ENCODE data around the gene RPH3AL.
"Not testable (repeated sequence)": the region's sequence is repeated elsewhere in the genome, so short reads cannot be mapped to it uniquely, and the experiment has no call there.

Gene RPH3AL

DNA sequence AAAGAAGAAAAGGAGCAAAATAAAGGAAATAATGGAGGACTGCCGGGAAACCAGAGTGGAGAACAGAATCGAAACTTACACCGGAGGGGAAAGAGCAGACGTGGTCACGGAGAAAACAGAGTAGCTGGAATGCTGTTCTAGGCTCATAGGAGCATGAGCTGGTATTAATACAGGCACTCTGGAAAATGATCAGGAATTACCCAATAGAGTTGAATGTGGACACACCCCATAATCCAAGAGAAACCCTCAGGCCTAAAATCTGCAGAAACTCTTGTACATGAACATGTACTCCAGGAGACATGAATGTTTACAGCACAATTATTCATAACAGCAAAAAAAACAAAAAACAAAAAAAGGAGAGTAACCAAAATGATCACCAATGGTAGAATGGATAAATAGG, 77.7 kb downstream of the RPH3AL start:
- Mint-ChIP-seq H3K4me1 (ENCODE audit: low read depth in 2 of 2) (no peaks in the 10 kb centered on the region), H3K4me3 (no peak overlapping the region), H3K27me3 (no peaks in the 10 kb centered on the region), H3K27ac (no peak overlapping the region), H3K36me3 (ENCODE audit: insufficient read depth) (peaks cover 1% of the 10 kb centered on the region), H3K9me3 (no peaks in the 10 kb centered on the region)
- ATAC-seq (replicated peaks), result no peak
- no peak for DNase-seq

DNA sequence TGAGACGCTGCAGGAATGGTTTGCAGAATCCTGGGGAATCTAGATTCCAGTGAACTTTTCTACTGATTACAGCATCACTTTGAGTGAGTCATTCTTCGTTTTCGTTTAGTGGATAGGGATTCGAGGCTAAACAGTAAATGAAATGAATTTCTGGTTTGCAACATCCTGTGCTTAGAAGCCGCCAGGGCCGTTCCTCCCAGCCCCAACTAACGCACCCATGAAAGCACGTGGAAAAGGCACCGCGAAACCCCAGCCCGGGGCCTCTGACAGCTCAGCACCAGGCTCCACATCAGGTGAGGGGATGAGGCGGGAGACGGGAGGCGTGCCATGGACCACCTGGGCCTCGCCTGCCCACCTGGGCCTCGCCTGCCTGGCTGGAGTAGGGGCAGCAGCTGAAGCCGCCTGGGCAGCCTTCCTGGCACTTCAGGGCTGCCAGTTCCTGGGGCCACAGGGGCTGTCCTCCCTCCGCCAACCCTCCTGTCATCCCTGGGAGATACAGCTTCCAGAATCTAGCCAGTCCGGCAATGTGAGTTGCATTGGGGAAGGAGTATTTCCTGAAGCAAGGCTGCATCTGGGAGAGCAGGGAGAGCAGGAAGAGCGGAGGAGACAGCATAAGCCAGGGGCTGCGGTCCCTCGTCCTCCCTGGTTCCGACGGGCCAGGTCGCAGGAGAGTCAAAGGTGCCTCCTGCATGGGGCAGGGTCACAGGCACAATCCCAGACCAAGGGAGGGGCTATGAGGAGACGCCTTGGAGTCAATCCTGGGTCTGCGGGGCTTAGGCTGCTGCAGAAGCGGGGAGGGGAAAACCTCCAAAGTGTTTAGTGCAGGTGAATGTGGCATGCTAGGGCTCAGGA, 78.4 kb downstream of the RPH3AL start:
- Mint-ChIP-seq H3K36me3 (ENCODE audit: insufficient read depth) (no peaks in the 10 kb centered on the region), H3K4me1 (ENCODE audit: low read depth in 2 of 2) (no peaks in the 10 kb centered on the region), H3K9me3 (no peaks in the 10 kb centered on the region), H3K27me3 (no peaks in the 10 kb centered on the region), H3K27ac (no peak overlapping the region), H3K4me3 (no peak overlapping the region)
- ATAC-seq (replicated peaks) (no peak), DNase-seq (no peak)

DNA sequence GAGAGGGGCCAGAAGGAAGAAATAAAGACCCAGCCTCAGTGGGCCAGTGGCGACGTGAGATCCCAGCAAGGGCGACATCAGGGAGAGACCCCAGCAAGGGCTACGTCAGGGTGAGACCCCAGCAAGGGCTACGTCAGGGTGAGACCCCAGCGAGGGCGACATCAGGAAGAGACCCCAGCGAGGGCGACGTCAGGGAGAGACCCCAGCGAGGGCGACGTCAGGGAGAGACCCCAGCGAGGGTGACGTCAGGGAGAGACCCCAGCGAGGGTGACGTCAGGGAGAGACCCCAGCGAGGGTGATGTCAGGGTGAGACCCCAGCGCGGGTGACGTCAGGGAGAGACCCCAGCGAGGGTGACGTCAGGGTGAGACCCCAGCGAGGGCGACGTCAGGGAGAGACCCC, 79.8 kb downstream of the RPH3AL start:
- not testable (repeated sequence) for ATAC-seq (replicated peaks); H3K27me3 Mint-ChIP-seq; DNase-seq; H3K4me3 Mint-ChIP-seq; H3K36me3 Mint-ChIP-seq (ENCODE audit: insufficient read depth); H3K9me3 Mint-ChIP-seq; H3K4me1 Mint-ChIP-seq (ENCODE audit: low read depth in 2 of 2); H3K27ac Mint-ChIP-seq

DNA sequence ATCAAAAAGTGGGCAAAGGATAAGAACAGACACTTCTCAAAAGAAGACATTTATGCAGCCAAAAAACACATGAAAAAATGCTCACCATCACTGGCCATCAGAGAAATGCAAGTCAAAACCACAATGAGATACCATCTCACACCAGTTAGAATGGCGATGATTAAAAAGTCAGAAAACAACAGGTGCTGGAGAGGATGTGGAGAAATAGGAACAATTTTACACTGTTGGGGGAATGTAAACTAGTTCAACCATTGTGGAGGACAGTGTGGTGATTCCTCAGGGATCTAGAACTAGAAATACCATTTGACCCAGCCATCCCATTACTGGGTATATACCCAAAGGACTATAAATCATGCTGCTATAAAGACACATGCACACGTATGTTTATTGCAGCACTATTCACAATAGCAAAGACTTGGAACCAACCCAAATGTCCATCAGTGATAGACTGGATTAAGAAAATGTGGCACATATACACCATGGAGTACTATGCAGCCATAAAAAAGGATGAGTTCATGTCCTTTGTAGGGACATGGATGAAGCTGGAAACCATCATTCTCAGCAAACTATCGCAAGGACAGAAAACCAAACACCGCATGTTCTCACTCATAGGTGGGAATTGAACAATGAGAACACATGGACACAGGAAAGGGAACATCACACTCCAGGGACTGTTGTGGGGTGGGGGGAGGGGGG, 80.5 kb downstream of the RPH3AL start:
- ATAC-seq (replicated peaks); DNase-seq; H3K9me3 Mint-ChIP-seq; H3K27me3 Mint-ChIP-seq; H3K27ac Mint-ChIP-seq; H3K4me3 Mint-ChIP-seq; H3K36me3 Mint-ChIP-seq (ENCODE audit: insufficient read depth); H3K4me1 Mint-ChIP-seq (ENCODE audit: low read depth in 2 of 2): not testable (repeated sequence)

DNA sequence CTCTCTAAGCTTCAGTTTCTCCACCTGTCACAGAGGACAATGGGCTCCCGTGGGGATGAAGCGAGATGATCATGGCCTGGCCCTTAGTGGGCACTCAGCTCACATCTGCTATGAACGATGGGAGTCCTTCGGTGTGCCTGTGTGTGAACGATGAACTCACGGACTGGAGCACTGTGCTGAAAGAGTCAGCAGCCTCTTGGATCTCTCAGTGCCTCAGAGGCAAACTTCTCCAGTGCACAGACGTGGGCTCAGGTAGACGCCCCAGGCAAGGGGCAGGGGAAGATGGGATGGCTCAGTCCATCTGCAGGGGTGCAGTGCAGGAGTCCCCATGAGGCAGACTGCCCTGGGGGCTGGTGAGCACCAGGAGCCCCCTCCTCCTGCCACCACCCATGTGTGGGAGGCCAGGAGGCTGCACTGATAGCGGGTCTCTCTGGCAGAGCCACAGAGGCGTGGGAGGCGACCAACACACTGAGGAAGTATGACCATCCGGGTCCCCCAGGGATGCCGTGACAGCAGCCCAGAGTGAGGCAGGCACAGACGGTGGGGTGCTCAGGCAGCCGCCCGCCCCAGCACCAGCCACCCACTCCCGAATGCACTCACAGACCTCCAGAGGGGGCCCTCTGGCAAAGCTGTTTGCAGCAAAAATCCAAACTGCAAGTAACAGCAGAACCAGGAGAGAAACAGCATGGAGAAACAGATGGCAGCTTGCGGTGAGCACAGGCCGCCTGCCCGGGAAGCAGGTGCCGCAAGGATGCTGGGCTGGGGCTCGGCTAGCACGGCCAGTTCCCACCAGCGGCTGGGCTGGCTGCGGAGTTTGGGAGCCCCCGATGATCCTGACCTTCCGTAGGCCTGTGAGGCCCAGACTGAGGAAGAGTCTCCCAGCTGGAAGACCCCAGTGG, 82.7 kb downstream of the RPH3AL start:
- Mint-ChIP-seq H3K27ac (no peak overlapping the region), H3K4me3 (no peak overlapping the region), H3K9me3 (no peaks in the 10 kb centered on the region), H3K36me3 (ENCODE audit: insufficient read depth) (no peaks in the 10 kb centered on the region), H3K4me1 (ENCODE audit: low read depth in 2 of 2) (no peaks in the 10 kb centered on the region), H3K27me3 (no peaks in the 10 kb centered on the region)
- ATAC-seq (replicated peaks), result no peak
- DNase-seq, result no peak

DNA sequence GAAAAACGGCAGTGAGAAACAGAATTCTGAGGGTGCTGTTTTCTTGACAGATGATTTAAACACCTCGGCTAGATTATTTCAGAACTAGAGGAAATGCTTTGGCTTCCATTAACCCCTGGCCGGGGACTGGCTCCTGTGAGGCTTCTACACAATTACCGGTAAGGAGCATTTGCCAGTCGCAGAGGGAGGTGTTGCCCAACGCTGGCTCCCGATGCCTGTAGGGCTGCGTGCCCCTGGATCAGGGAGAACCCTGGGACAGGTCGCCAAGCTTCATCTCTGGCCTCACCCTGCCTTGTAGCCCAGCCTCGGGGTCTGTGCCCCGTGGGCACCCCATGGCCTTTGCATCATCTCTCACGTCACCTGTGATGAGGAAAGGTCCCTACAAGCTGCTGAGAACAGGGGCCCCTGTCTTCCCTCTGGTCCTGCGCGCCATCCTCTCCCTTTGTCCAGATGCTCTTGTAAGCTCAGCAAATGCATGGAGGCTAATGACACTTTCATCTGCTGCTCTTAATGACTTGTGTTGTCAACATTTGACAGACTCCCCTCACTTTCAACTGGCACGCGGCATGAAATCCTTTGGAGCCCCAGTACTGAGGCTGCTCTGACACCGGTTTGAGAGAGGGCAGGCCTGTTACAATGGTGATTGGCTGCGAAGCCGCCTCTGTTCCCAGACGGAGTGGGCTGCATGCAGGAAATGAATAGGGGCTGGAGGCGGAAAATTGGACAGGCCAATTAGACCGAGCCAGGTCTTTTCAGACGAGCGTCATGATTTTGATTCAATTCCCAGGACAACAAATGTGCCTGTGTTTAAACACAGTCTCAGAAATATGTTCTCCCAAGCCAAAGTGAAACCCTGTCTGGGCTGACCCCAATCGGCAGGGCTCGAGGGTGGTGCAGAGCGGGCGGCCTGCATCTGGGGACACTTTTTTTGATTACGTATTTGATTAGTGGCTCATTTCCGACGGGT, 85.6 kb downstream of the RPH3AL start:
- Mint-ChIP-seq H3K36me3 (ENCODE audit: insufficient read depth) (no peaks in the 10 kb centered on the region), H3K9me3 (no peaks in the 10 kb centered on the region), H3K4me1 (ENCODE audit: low read depth in 2 of 2) (no peaks in the 10 kb centered on the region), H3K27ac (no peak overlapping the region), H3K4me3 (no peak overlapping the region), H3K27me3 (no peaks in the 10 kb centered on the region)
- no peak for DNase-seq
- no peak for ATAC-seq (replicated peaks)

DNA sequence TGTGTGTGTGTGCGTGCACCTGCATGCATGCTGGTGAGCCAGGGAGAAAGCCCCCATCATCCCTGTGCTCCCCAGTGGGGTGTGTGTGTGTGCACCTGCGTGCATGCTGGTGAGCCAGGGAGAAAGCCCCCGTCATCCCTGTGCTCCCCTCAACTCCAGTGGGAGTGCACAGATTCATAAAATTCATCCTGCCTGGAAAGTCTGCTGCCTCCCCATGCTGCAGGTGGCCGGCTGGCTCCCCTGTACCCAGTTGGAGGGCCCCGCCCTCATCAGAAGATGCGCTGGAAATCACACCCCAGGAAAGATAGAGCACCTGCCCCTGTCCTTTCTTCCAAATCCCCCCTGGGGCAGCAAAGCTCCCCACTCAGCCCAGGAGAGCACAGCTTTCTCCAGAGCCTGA, 86.4 kb downstream of the RPH3AL start:
- DNase-seq (no peak), ATAC-seq (replicated peaks) (no peak)
- no peaks in the 10 kb centered on the region for H3K4me1 Mint-ChIP-seq (ENCODE audit: low read depth in 2 of 2)
- no peaks in the 10 kb centered on the region for H3K27me3 Mint-ChIP-seq
- H3K27ac Mint-ChIP-seq, result no peak overlapping the region
- no peaks in the 10 kb centered on the region for H3K36me3 Mint-ChIP-seq (ENCODE audit: insufficient read depth)
- H3K9me3 Mint-ChIP-seq, result no peaks in the 10 kb centered on the region
- no peak overlapping the region for H3K4me3 Mint-ChIP-seq

DNA sequence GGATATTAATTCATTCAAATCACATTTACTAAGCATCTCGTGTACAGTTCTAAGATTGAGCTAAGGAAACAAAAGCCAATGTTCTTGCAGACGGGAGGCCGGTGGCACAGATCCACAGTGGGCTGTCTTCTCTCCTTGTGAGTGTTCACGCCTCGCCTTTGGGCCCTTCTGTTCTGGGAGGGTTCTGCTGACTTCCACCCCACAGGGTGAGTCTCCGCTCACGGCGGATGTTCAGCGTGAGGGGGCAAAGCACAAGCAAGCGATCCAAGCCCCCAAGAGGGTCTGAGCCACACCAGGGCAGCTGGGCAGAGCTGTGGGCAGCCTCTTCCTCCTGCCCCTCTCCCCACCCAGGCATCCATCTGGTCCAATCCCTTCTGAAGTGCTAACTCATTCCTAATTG, 86.9 kb downstream of the RPH3AL start:
- Mint-ChIP-seq H3K27ac (no peak overlapping the region), H3K27me3 (no peaks in the 10 kb centered on the region), H3K9me3 (no peaks in the 10 kb centered on the region), H3K4me3 (no peak overlapping the region), H3K36me3 (ENCODE audit: insufficient read depth) (no peaks in the 10 kb centered on the region), H3K4me1 (ENCODE audit: low read depth in 2 of 2) (no peaks in the 10 kb centered on the region)
- ATAC-seq (replicated peaks) (no peak), DNase-seq (no peak)

DNA sequence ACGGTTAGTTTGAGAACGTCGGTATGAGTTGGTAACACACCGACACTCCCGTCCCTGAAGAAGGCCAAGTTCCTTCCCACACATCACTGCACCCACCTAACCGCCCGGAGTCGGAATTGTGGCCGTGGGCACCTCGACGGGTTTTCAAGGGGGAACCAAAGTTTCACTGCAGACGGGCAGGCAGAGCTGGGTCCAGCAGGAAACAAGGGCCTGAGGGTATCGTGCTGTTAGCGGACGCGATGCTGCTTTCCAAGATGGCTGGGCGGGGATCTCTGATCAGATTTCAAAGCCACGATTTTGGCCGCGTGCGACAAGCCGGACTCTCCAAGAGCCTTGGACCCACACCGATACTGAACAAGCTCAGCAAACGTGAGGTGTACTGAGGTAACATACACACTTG, 88.8 kb downstream of the RPH3AL start:
- H3K27ac Mint-ChIP-seq, result no peak overlapping the region
- H3K4me3 Mint-ChIP-seq, result no peak overlapping the region
- ATAC-seq (replicated peaks), result no peak
- no peak for DNase-seq
- no peaks in the 10 kb centered on the region for H3K4me1 Mint-ChIP-seq (ENCODE audit: low read depth in 2 of 2)
- H3K9me3 Mint-ChIP-seq, result no peaks in the 10 kb centered on the region
- no peaks in the 10 kb centered on the region for H3K36me3 Mint-ChIP-seq (ENCODE audit: insufficient read depth)
- H3K27me3 Mint-ChIP-seq, result peaks cover 0 to 7% of the 10 kb centered on the region in 2 donors

DNA sequence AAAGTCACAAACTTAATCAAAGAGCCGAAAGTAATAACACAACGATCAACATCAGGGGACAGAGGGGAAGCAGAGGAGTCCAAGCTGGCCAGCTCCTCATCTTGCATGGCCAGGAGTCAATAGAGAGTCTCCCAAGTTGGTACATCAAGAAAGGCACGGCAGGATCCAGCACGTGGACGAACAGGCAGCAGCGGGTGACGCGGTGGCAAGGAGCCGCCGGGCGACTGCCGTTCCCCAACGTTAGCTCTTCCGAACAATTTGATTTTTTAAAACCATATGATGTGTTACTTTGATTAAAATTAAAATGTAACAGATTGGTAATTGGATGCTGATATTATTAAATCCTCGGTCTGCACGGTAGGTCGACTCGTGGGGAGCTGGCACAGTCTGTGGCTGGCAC, 89.3 kb downstream of the RPH3AL start:
- DNase-seq (no peak), ATAC-seq (replicated peaks) (no peak)
- H3K27ac Mint-ChIP-seq, result no peak overlapping the region
- H3K27me3 Mint-ChIP-seq, result peaks cover 0 to 7% of the 10 kb centered on the region in 2 donors
- no peaks in the 10 kb centered on the region for H3K36me3 Mint-ChIP-seq (ENCODE audit: insufficient read depth)
- H3K9me3 Mint-ChIP-seq, result no peaks in the 10 kb centered on the region
- no peak overlapping the region for H3K4me3 Mint-ChIP-seq
- no peaks in the 10 kb centered on the region for H3K4me1 Mint-ChIP-seq (ENCODE audit: low read depth in 2 of 2)

DNA sequence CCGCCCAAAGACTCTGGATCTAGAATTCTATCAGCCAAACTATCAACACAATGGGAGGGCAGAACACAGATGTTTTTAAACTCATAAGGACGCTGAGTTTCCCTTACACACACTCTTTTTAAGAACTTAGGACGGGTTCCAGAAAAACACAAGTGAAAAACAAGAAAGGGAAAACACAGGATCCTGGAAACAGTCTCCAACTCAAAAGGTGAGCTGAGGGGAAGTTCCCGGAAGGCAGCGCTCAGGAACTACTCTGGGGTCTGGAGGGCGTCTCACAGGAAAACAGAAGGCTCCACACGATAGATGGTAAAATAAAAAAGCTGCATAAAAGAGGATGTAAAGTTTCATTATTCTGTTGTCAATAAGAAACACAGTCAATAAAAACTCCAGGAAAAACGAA, 91.0 kb downstream of the RPH3AL start:
- ATAC-seq (replicated peaks) (no peak), DNase-seq (no peak)
- Mint-ChIP-seq H3K36me3 (ENCODE audit: insufficient read depth) (no peaks in the 10 kb centered on the region), H3K4me3 (no peak overlapping the region), H3K27ac (no peak overlapping the region), H3K27me3 (peaks cover 0 to 7% of the 10 kb centered on the region in 2 donors), H3K4me1 (ENCODE audit: low read depth in 2 of 2) (no peaks in the 10 kb centered on the region), H3K9me3 (no peaks in the 10 kb centered on the region)

DNA sequence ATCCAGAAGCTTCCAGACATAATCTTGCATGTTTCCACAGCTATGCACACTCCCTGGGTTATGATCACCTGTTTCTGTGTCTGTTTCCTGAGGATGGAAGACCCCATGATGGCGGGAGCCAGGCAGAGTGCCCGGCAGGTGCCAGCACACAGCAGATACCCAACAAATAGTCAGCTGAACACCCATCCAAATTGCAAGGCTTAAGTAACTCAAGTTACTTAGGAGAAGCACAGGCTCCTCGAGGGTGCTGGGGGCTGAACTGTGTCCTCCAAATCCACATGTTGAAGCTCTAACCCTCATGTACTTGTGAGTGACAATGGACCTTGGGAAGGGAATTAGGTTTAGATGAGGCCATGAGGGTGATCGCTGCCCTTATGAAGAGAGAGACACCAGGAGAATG, 91.7 kb downstream of the RPH3AL start:
- no peak for ATAC-seq (replicated peaks)
- Mint-ChIP-seq H3K27ac (no peak overlapping the region), H3K9me3 (no peaks in the 10 kb centered on the region), H3K4me3 (no peak overlapping the region), H3K36me3 (ENCODE audit: insufficient read depth) (no peaks in the 10 kb centered on the region), H3K4me1 (ENCODE audit: low read depth in 2 of 2) (no peaks in the 10 kb centered on the region), H3K27me3 (peaks cover 0 to 7% of the 10 kb centered on the region in 2 donors)
- DNase-seq, result no peak

Measured in effector memory CD8-positive, alpha-beta T cell (primary cell).